RWPE1 (cell line): ENCODE data around the gene TCF4.

Experiments used
- CTCF ChIA-PET: fragments of 350-600 bp; sonication (Branson Sonifier 250); formaldehyde crosslinking; extraction: SDS; loops from one replicate; lab custom pipeline; 2021; lab: Yijun Ruan, JAX
- POLR2A ChIA-PET: fragments of 400-600 bp; formaldehyde crosslinking; extraction: SDS; loops from one replicate; lab custom pipeline; 2020; ENCODE audit warnings: antibody characterized with exemption; ENCODE audit not compliant: low non-redundant PET; lab: Yijun Ruan, JAX
- DNase-seq: peaks from one replicate; pipeline ENCODE4 v3.0.0; 2012; ENCODE audit warnings: low spot score
- H3K27ac ChIP-seq: fragments of 450-650 bp; 2 replicates; pipeline ENCODE4 v1.5.1; 2017
- CTCF ChIP-seq: fragments of 450-650 bp; conservative IDR thresholded peaks from 2 replicates; pipeline ENCODE4 v1.5.1; 2017; ENCODE audit warnings: low read depth, mild to moderate bottlenecking

The TCF4 gene

GRCh38 chr18:55202232-55202917 is 385.6 kb downstream of the TCF4 start:
- no peak for DNase-seq
- no peak overlapping the region for H3K27ac ChIP-seq
- TF ChIP-seq CTCF: no peak
- CTCF ChIA-PET: no interaction called here
- POLR2A ChIA-PET: no interaction called here

- ChIA-PET CTCF (no interaction called here), POLR2A (no interaction called here)
- no peak for TF ChIP-seq CTCF
- no peak for DNase-seq
- H3K27ac ChIP-seq: no peak overlapping the region
Observed at GRCh38 chr18:55199291-55199963, 388.6 kb downstream of the TCF4 start.

GRCh38 chr18:55195863-55196262 is 392.1 kb downstream of the TCF4 start:
- TF ChIP-seq CTCF: no peak
- no peak for DNase-seq
- POLR2A ChIA-PET: no interaction called here
- no peak overlapping the region for H3K27ac ChIP-seq
- CTCF ChIA-PET: no interaction called here

- DNase-seq: no peak
- no peak for TF ChIP-seq CTCF
- POLR2A ChIA-PET: no interaction called here
- CTCF ChIA-PET: no interaction called here
- H3K27ac ChIP-seq: no peak overlapping the region
Observed at GRCh38 chr18:55189972-55190371, 398.0 kb downstream of the TCF4 start.

GRCh38 chr18:55186588-55186987 is 401.4 kb downstream of the TCF4 start:
- DNase-seq: no peak
- H3K27ac ChIP-seq: no peak overlapping the region
- ChIA-PET POLR2A (no interaction called here), CTCF (no interaction called here)
- TF ChIP-seq CTCF: no peak

- no peak for TF ChIP-seq CTCF
- DNase-seq: no peak
- CTCF ChIA-PET: interaction anchor here (0.7 to 0.8 kb wide), 2 partner anchors 49 to 1424 kb away, joined by 4 to 5 read pairs; no protein-coding TSS in a partner anchor
- POLR2A ChIA-PET: no interaction called here
- no peak overlapping the region for H3K27ac ChIP-seq
Observed at GRCh38 chr18:55185391-55185790, 402.6 kb downstream of the TCF4 start.
